ENCODE results near the gene RNF26. TPM values are rescaled to one million over a fixed set of nuclear protein-coding genes. Genes with fewer than 3 reads are reported as not detected.
A peak's percentile ranks its signal among the peaks of the same experiment; 100 is the strongest.

Gene RNF26
- total and polyA plus RNA-seq, 4 donors = 5.2 to 27.1 (median 16.8) TPM

GRCh38 chr11:119314726-119315125, 19.6 kb upstream of the RNF26 start:
- Histone ChIP-seq H3K4me3 (ENCODE audit: low read depth, low read length) (peak overlapping the region; percentile 85), H3K4me1 (ENCODE audit: control insufficient read depth, insufficient read depth, low read length) (peaks cover 56% of the 10 kb centered on the region)
- WGBS (ENCODE audit: insufficient coverage) = 50% methylated on average over 16 of the region's 18 CpGs

GRCh38 chr11:119315131-119316015, 19.0 kb upstream of the RNF26 start:
- H3K27me3 ChIP-seq (ENCODE audit: control insufficient read depth, insufficient read depth, low read length) = peaks cover 21% of the 10 kb centered on the region
- WGBS (ENCODE audit: insufficient coverage) = 8% methylated on average over 25 of the region's 29 CpGs
- H3K9me3 ChIP-seq (ENCODE audit: control insufficient read depth, insufficient read depth, low read length) = no peaks in the 10 kb centered on the region
- H3K27ac ChIP-seq (ENCODE audit: low read depth, low read length) = peak overlapping the region; percentile 94
- DNase-seq (ENCODE audit: low read depth in 4 of 6, low spot score in 6 of 6) = peak in 2 of 6 donors; percentile 78 to 79
- H3K36me3 ChIP-seq (ENCODE audit: control insufficient read depth, insufficient read depth, low read length) = peaks cover 35% of the 10 kb centered on the region
- peak overlapping the region; percentile 85 for H3K4me3 ChIP-seq (ENCODE audit: low read depth, low read length)
- peaks cover 63% of the 10 kb centered on the region for H3K4me1 ChIP-seq (ENCODE audit: control insufficient read depth, insufficient read depth, low read length)

More at GRCh38 chr11:119314726-119315125, 19.6 kb upstream of the RNF26 start:
- peaks cover 42% of the 10 kb centered on the region for H3K36me3 ChIP-seq (ENCODE audit: control insufficient read depth, insufficient read depth, low read length)
- DNase-seq (ENCODE audit: low read depth in 4 of 6, low spot score in 6 of 6) = no peak
- no peaks in the 10 kb centered on the region for H3K9me3 ChIP-seq (ENCODE audit: control insufficient read depth, insufficient read depth, low read length)
- H3K27me3 ChIP-seq (ENCODE audit: control insufficient read depth, insufficient read depth, low read length) = peaks cover 21% of the 10 kb centered on the region
- H3K27ac ChIP-seq (ENCODE audit: low read depth, low read length) = peak overlapping the region; percentile 94

- peak in 2 of 6 donors; percentile 82 to 84 for DNase-seq (ENCODE audit: low read depth in 4 of 6, low spot score in 6 of 6)
- 0% methylated on average over 46 of the region's 46 CpGs for WGBS (ENCODE audit: insufficient coverage)
- Histone ChIP-seq H3K9me3 (ENCODE audit: control insufficient read depth, insufficient read depth, low read length) (no peaks in the 10 kb centered on the region), H3K36me3 (ENCODE audit: control insufficient read depth, insufficient read depth, low read length) (peaks cover 28% of the 10 kb centered on the region), H3K27ac (ENCODE audit: low read depth, low read length) (peak overlapping the region; percentile 94), H3K27me3 (ENCODE audit: control insufficient read depth, insufficient read depth, low read length) (peaks cover 21% of the 10 kb centered on the region), H3K4me1 (ENCODE audit: control insufficient read depth, insufficient read depth, low read length) (peaks cover 71% of the 10 kb centered on the region), H3K4me3 (ENCODE audit: low read depth, low read length) (peak overlapping the region; percentile 85)
Observed at GRCh38 chr11:119316016-119316728, 18.2 kb upstream of the RNF26 start.

- under 1% methylated on average over 74 of the region's 74 CpGs for WGBS (ENCODE audit: insufficient coverage)
- H3K4me1 ChIP-seq (ENCODE audit: control insufficient read depth, insufficient read depth, low read length) = peaks cover 78% of the 10 kb centered on the region
- peak within 1 kb of the TSS; percentile 85 for H3K4me3 ChIP-seq (ENCODE audit: low read depth, low read length)
- no peaks in the 10 kb centered on the region for H3K9me3 ChIP-seq (ENCODE audit: control insufficient read depth, insufficient read depth, low read length)
- peak in 2 of 6 donors; percentile 63 to 82 for DNase-seq (ENCODE audit: low read depth in 4 of 6, low spot score in 6 of 6)
- peaks cover 20% of the 10 kb centered on the region for H3K36me3 ChIP-seq (ENCODE audit: control insufficient read depth, insufficient read depth, low read length)
- H3K27ac ChIP-seq (ENCODE audit: low read depth, low read length) = peak within 1 kb of the TSS; percentile 94
- H3K27me3 ChIP-seq (ENCODE audit: control insufficient read depth, insufficient read depth, low read length) = peaks cover 21% of the 10 kb centered on the region
Observed at GRCh38 chr11:119316729-119317591, 17.4 kb upstream of the RNF26 start, which contains the start of gene MCAM. Gene MCAM (minus strand): TSS chr11:119317130. CDS start chr11:119317101, 29 bp downstream.

GRCh38 chr11:119317592-119318239, 16.6 kb upstream of the RNF26 start:
- whole genome bisulfite sequencing (ENCODE audit: insufficient coverage) = 42% methylated on average over 10 of the region's 14 CpGs
- H3K4me3 ChIP-seq (ENCODE audit: low read depth, low read length) = peak overlapping the region; percentile 55
- peak overlapping the region; percentile 93 for H3K27ac ChIP-seq (ENCODE audit: low read depth, low read length)
- H3K9me3 ChIP-seq (ENCODE audit: control insufficient read depth, insufficient read depth, low read length) = no peaks in the 10 kb centered on the region
- no peak for DNase-seq (ENCODE audit: low read depth in 4 of 6, low spot score in 6 of 6)
- peaks cover 12% of the 10 kb centered on the region for H3K36me3 ChIP-seq (ENCODE audit: control insufficient read depth, insufficient read depth, low read length)
- H3K4me1 ChIP-seq (ENCODE audit: control insufficient read depth, insufficient read depth, low read length) = peaks cover 80% of the 10 kb centered on the region
- H3K27me3 ChIP-seq (ENCODE audit: control insufficient read depth, insufficient read depth, low read length) = peaks cover 21% of the 10 kb centered on the region

- 50% methylated on average over 17 of the region's 22 CpGs for WGBS (ENCODE audit: insufficient coverage)
- H3K27ac ChIP-seq (ENCODE audit: low read depth, low read length) = peak overlapping the region; percentile 93
Observed at GRCh38 chr11:119318240-119319135, 15.8 kb upstream of the RNF26 start.

GRCh38 chr11:119319136-119319699, 15.1 kb upstream of the RNF26 start:
- H3K4me3 ChIP-seq (ENCODE audit: low read depth, low read length) = no peak overlapping the region
- WGBS (ENCODE audit: insufficient coverage) = 81% methylated on average over 8 of the region's 8 CpGs
- H3K36me3 ChIP-seq (ENCODE audit: control insufficient read depth, insufficient read depth, low read length) = peaks cover 9% of the 10 kb centered on the region
- no peak for DNase-seq (ENCODE audit: low read depth in 4 of 6, low spot score in 6 of 6)
- peak overlapping the region; percentile 93 for H3K27ac ChIP-seq (ENCODE audit: low read depth, low read length)
- H3K27me3 ChIP-seq (ENCODE audit: control insufficient read depth, insufficient read depth, low read length) = peaks cover 21% of the 10 kb centered on the region
- H3K9me3 ChIP-seq (ENCODE audit: control insufficient read depth, insufficient read depth, low read length) = no peaks in the 10 kb centered on the region
- peaks cover 81% of the 10 kb centered on the region for H3K4me1 ChIP-seq (ENCODE audit: control insufficient read depth, insufficient read depth, low read length)

More at GRCh38 chr11:119318240-119319135, 15.8 kb upstream of the RNF26 start:
- Histone ChIP-seq H3K4me3 (ENCODE audit: low read depth, low read length) (no peak overlapping the region), H3K36me3 (ENCODE audit: control insufficient read depth, insufficient read depth, low read length) (peaks cover 9% of the 10 kb centered on the region), H3K4me1 (ENCODE audit: control insufficient read depth, insufficient read depth, low read length) (peaks cover 84% of the 10 kb centered on the region), H3K9me3 (ENCODE audit: control insufficient read depth, insufficient read depth, low read length) (no peaks in the 10 kb centered on the region), H3K27me3 (ENCODE audit: control insufficient read depth, insufficient read depth, low read length) (peaks cover 21% of the 10 kb centered on the region)
- DNase-seq (ENCODE audit: low read depth in 4 of 6, low spot score in 6 of 6) = peak in 2 of 6 donors; percentile 64 to 67

- peaks cover 4% of the 10 kb centered on the region for H3K36me3 ChIP-seq (ENCODE audit: control insufficient read depth, insufficient read depth, low read length)
- peak overlapping the region; percentile 93 for H3K27ac ChIP-seq (ENCODE audit: low read depth, low read length)
- DNase-seq (ENCODE audit: low read depth in 4 of 6, low spot score in 6 of 6) = no peak
- 59% methylated on average over 10 of the region's 11 CpGs for WGBS (ENCODE audit: insufficient coverage)
- H3K4me3 ChIP-seq (ENCODE audit: low read depth, low read length) = no peak overlapping the region
- no peaks in the 10 kb centered on the region for H3K9me3 ChIP-seq (ENCODE audit: control insufficient read depth, insufficient read depth, low read length)
- H3K4me1 ChIP-seq (ENCODE audit: control insufficient read depth, insufficient read depth, low read length) = peaks cover 75% of the 10 kb centered on the region
- peaks cover 20% of the 10 kb centered on the region for H3K27me3 ChIP-seq (ENCODE audit: control insufficient read depth, insufficient read depth, low read length)
Observed at GRCh38 chr11:119319700-119320239, 14.6 kb upstream of the RNF26 start.

Data from spinal cord (tissue), 10 donors.